ENCODE data around the gene MYBPC1. TPM values are rescaled to one million over a fixed set of nuclear protein-coding genes. Genes with fewer than 3 reads are reported as not detected.

The MYBPC1 gene
- total RNA-seq, 2 donors from 2014 or later, result 171 to 302 TPM

DNA sequence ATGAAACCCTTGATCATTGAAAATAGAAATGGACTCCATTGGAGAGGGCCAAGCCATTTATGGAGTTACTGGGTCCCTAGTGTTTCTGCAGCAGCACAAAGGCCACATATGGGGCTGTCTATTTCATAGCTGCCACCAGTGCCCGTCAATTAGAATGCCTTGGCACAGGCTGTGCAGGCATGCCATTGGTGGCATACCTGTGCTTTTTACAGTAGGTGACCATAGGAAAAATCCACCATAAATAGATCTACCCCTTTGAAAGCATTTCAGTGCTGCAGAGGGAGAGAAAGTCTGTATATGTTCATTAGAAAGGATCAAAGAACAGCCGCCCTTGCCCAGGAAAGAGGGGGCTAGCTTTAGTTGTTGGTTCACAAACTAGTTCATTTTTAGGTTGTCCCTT, 13.1 kb downstream of the MYBPC1 start:
- Histone ChIP-seq H3K27ac (peak overlapping the region; percentile 82 to 83), H3K36me3 (no peaks in the 10 kb centered on the region), H3K9me3 (no peaks in the 10 kb centered on the region), H3K4me3 (no peak overlapping the region), H3K27me3 (replicated peaks; ENCODE audit: insufficient read depth) (no peaks in the 10 kb centered on the region), H3K4me1 (replicated peaks) (no peaks in the 10 kb centered on the region)
- DNase-seq (ENCODE audit: low spot score), result no peak
- intact Hi-C loops (cut with DNase I), result no loop called here
- 47% methylated on average over 2 of the region's 2 CpGs for WGBS
- TF ChIP-seq POLR2A (IDR thresholded peaks at IDR 0.05) (no peak), POLR2AphosphoS5 (IDR thresholded peaks at IDR 0.05) (no peak)
- TF ChIP-seq, protein P1, sequence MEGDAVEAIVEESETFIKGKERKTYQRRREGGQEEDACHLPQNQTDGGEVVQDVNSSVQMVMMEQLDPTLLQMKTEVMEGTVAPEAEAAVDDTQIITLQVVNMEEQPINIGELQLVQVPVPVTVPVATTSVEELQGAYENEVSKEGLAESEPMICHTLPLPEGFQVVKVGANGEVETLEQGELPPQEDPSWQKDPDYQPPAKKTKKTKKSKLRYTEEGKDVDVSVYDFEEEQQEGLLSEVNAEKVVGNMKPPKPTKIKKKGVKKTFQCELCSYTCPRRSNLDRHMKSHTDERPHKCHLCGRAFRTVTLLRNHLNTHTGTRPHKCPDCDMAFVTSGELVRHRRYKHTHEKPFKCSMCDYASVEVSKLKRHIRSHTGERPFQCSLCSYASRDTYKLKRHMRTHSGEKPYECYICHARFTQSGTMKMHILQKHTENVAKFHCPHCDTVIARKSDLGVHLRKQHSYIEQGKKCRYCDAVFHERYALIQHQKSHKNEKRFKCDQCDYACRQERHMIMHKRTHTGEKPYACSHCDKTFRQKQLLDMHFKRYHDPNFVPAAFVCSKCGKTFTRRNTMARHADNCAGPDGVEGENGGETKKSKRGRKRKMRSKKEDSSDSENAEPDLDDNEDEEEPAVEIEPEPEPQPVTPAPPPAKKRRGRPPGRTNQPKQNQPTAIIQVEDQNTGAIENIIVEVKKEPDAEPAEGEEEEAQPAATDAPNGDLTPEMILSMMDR (IDR thresholded peaks at IDR 0.05), result no peak

DNA sequence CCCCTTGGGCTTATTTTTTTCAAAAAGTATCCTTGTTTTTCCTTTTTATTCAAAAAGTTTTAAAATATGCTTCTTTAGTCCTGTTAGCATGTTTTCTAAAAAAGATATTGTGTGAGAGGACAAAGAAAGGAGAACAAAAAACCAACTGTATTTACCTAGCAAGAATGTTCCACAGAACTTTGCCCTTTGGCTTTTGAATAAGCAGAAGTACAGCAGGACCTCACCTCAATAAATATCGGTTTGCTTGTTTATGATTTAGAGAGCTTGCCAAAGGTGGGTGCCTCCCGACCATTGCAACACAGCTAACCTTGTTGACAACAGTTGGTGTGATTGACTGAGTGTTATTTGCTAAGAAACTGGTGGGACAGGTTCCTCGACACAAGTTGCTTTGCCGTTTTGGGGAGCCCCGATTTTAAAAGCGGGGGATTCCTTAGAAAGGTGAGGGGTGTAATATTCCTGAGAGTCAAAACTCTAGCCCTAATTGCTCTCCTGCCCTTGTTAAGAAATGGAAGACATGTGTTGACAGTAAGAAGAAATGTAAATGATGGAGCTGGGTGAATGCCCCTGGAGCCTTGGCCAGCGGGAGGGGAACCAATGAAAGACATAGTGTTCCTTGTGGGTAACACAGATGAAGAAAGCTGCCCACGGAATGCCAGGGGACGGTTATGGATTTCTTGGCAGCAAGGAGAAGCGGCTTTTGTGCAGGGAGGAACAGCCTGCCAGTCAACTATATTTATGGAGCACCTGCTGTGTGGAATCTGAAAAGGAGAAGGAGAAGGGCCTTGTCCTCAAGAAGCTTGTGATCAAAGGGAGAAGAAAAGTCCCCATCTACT, 13.7 kb downstream of the MYBPC1 start:
- Histone ChIP-seq H3K27ac (peak overlapping the region; percentile 82 to 83), H3K4me1 (replicated peaks) (no peaks in the 10 kb centered on the region), H3K27me3 (replicated peaks; ENCODE audit: insufficient read depth) (no peaks in the 10 kb centered on the region), H3K9me3 (no peaks in the 10 kb centered on the region), H3K36me3 (no peaks in the 10 kb centered on the region), H3K4me3 (no peak overlapping the region)
- TF ChIP-seq POLR2AphosphoS5 (IDR thresholded peaks at IDR 0.05) (peak; percentile 86), POLR2A (IDR thresholded peaks at IDR 0.05) (no peak)
- intact Hi-C loops (cut with DNase I), result no loop called here
- WGBS, result 33% methylated on average over 10 of the region's 10 CpGs
- DNase-seq (ENCODE audit: low spot score), result peak; percentile 91

DNA sequence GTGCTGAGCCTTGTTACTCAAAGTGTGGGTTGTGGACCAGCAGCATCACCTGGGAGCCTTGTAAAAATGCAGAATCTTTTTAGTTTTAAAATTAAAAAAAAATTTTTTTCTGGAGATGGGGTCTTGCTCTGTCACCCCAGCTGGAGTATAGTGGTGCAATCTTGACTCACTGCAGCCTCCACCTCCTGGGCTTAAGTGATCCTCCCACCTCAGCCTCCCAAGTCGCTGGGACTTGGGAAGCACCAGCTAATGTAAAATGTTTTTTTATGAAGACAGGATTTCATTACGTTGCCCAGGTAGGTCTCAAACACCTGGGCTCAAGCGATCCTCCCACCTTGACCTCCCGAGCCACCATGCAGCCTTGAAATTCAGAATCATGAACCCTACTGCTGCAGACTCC, 14.4 kb downstream of the MYBPC1 start:
- H3K27me3 ChIP-seq (replicated peaks; ENCODE audit: insufficient read depth), result no peaks in the 10 kb centered on the region
- TF ChIP-seq, protein P1 (IDR thresholded peaks at IDR 0.05), result no peak
- TF ChIP-seq POLR2AphosphoS5 (IDR thresholded peaks at IDR 0.05), result no peak
- no peak for TF ChIP-seq POLR2A (IDR thresholded peaks at IDR 0.05)
- H3K36me3 ChIP-seq, result no peaks in the 10 kb centered on the region
- H3K27ac ChIP-seq, result peak overlapping the region; percentile 82 to 83
- peaks cover 2% of the 10 kb centered on the region for H3K4me1 ChIP-seq (replicated peaks)
- intact Hi-C loops (cut with DNase I), result no loop called here
- no peaks in the 10 kb centered on the region for H3K9me3 ChIP-seq
- no peak overlapping the region for H3K4me3 ChIP-seq
- no peak for DNase-seq (ENCODE audit: low spot score)
- WGBS, result 93% methylated on average over 4 of the region's 4 CpGs

DNA sequence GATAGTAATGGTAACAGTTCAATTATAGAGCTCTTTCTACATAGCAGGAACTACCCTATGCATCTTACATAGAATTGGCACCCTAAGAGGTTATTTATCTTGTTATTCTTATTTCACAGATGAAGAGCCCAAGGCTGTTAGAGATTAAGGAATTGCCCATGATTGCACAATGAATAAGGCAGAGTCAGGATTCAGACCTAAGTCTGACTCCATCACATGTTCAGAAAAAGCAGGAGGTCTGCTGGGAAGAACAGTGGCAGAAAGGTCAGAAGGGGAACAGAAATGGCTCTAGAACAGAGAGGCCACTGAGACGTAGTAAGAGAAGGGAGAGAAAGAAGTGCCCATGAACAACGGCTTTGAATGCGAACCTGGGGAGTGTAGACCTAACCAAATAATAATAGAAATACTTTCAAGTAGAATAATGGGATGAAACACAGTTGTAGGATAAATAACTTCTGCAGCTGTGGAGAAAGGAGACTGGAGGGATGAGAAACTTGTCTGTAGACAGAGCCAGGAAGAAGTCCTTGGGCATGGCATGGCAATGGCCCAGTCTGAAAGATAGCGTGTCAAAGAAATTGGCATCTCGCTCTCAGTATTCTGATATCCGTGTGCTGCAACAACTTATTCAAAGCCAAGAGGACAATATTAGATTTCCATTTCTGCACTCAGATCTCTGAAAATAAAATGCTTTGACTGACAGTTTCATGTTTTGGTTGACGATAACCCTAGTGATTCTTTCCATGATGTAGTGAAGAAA, 17.6 kb downstream of the MYBPC1 start:
- no peak for TF ChIP-seq POLR2A (IDR thresholded peaks at IDR 0.05)
- TF ChIP-seq POLR2AphosphoS5 (IDR thresholded peaks at IDR 0.05), result no peak
- TF ChIP-seq, protein P1 (IDR thresholded peaks at IDR 0.05), result no peak
- 73% methylated on average over 7 of the region's 7 CpGs for WGBS
- Histone ChIP-seq H3K4me3 (no peak overlapping the region), H3K27me3 (replicated peaks; ENCODE audit: insufficient read depth) (no peaks in the 10 kb centered on the region), H3K27ac (no peak overlapping the region), H3K9me3 (no peaks in the 10 kb centered on the region), H3K36me3 (no peaks in the 10 kb centered on the region), H3K4me1 (replicated peaks) (peaks cover 13% of the 10 kb centered on the region)
- intact Hi-C loops (cut with DNase I), result no loop called here
- DNase-seq (ENCODE audit: low spot score), result no peak

DNA sequence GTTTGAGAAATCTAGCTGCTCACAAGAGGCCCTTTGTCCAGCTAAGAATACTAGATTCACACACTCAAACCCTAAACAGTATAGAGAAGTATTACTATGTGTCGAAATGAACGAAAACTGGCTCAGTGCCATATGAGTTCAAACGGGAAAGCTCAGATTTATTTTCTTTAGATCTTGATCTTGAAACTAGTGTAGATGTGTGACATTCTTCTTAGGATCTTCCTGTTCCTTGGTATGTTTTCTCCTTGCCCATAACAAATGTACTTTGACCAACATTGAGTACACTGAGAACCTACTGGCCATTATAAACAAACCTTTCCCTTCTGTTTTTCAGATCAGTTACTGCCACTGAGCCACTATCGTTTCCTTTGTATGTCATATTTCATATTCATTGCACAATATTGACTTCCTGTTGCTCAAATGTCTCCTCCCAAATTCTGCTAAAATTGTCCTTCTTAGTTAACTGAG, 21.3 kb downstream of the MYBPC1 start:
- no peak overlapping the region for H3K4me3 ChIP-seq
- TF ChIP-seq POLR2AphosphoS5 (IDR thresholded peaks at IDR 0.05) (peak; percentile 97), POLR2A (IDR thresholded peaks at IDR 0.05) (no peak)
- TF ChIP-seq, protein P1 (IDR thresholded peaks at IDR 0.05), result peak in 1 of 4 experiments; percentile 20
- no peaks in the 10 kb centered on the region for H3K36me3 ChIP-seq
- no peaks in the 10 kb centered on the region for H3K9me3 ChIP-seq
- peak; percentile 80 for DNase-seq (ENCODE audit: low spot score)
- H3K27ac ChIP-seq, result peak overlapping the region; percentile 79 to 84
- peaks cover 13% of the 10 kb centered on the region for H3K4me1 ChIP-seq (replicated peaks)
- 0% methylated on average over 4 of the region's 4 CpGs for WGBS
- no peaks in the 10 kb centered on the region for H3K27me3 ChIP-seq (replicated peaks; ENCODE audit: insufficient read depth)
- intact Hi-C loops (cut with DNase I), result loop anchor here (5.0 kb wide), 1 partner anchor 81 kb away; the partner anchor contains the start of gene CHPT1

Data from prostate gland (tissue), 2 donors.